H1 (cell line): ENCODE data around the gene HSD17B8. TPM values are rescaled to one million over a fixed set of nuclear protein-coding genes. Genes with fewer than 3 reads are reported as not detected.

ENCODE experiments used
- CTCF ChIA-PET: fragments of 300-600 bp; sonication (Branson Sonifier 250); formaldehyde crosslinking; loops from one replicate; lab custom pipeline; 2021; ENCODE audit not compliant: partially characterized antibody; lab: Charles Lee
- POLR2A ChIA-PET: fragments of 300-600 bp; sonication (Branson Sonifier 250); formaldehyde crosslinking; loops from one replicate; lab custom pipeline; 2021; ENCODE audit warnings: inconsistent platforms; ENCODE audit not compliant: partially characterized antibody; lab: Charles Lee
- DNase-seq, 2 experiments: peaks; one replicate each; pipeline versions ENCODE4 v3.0.0 to v3.0.0-alpha.2; 2010 to 2022; ENCODE audit warnings: low spot score in 2 of 2, low read depth in 1 of 2, mixed read lengths in 1 of 2
- FAIRE-seq: peaks from 2 replicates; lab custom pipeline; 2011; peaks lifted over from hg19 to GRCh38; lab: Jason Lieb, UNC
- H2AFZ ChIP-seq: 2 replicates; pipeline ENCODE4 v1.8.1; 2012; ENCODE audit warnings: low read length, inconsistent platforms
- H2AK5ac ChIP-seq: 2 replicates; pipeline ENCODE4 v1.6.1; 2013; ENCODE audit warnings: low read depth, low read length
- H2BK120ac ChIP-seq: replicated peaks from 2 replicates; pipeline ENCODE3; 2013; ENCODE audit warnings: low read depth, low read length, inconsistent platforms
- H2BK12ac ChIP-seq: 2 replicates; pipeline ENCODE4 v1.6.1; 2013; ENCODE audit warnings: low read depth, low read length
- H2BK15ac ChIP-seq: 2 replicates; pipeline ENCODE4 v1.6.1; 2013; ENCODE audit warnings: low read length
- H2BK20ac ChIP-seq: 2 replicates; pipeline ENCODE4 v1.6.1; 2013; ENCODE audit warnings: low read length
- H2BK5ac ChIP-seq: 2 replicates; pipeline ENCODE4 v1.6.1; 2013; ENCODE audit warnings: low read depth, low read length
- H3K14ac ChIP-seq: 2 replicates; pipeline ENCODE4 v1.6.1; 2013; ENCODE audit warnings: inconsistent platforms; ENCODE audit not compliant: insufficient read length
- H3K18ac ChIP-seq: 2 replicates; pipeline ENCODE4 v1.6.1; 2013; ENCODE audit warnings: low read length; ENCODE audit errors: extremely low read depth
- H3K23ac ChIP-seq: 2 replicates; pipeline ENCODE4 v1.6.1; 2013; ENCODE audit warnings: inconsistent platforms; ENCODE audit not compliant: insufficient read length
- H3K23me2 ChIP-seq: 2 replicates; pipeline ENCODE4 v1.6.1; 2013; ENCODE audit warnings: low read depth, low read length
- H3K27ac ChIP-seq: 2 replicates; pipeline ENCODE4 v1.6.1; 2011; ENCODE audit warnings: low read depth, low read length, inconsistent platforms
- H3K27me3 ChIP-seq, 4 experiments: replicated peaks in 1 of 4; 1 replicate in 1 of 4; 2 replicates in 3 of 4; pipeline versions ENCODE4 v1.6.1 to v1.8.1; 2011 to 2013; ENCODE audit warnings: low read length in 3 of 4, mild to moderate bottlenecking in 3 of 4, inconsistent platforms in 2 of 4, mixed read lengths in 2 of 4, moderate library complexity in 1 of 4; ENCODE audit not compliant: control insufficient read depth in 3 of 4, insufficient read depth in 3 of 4; ENCODE audit errors: extremely low read depth in 1 of 4
- H3K36me3 ChIP-seq, 4 experiments: 2 replicates each; pipeline versions ENCODE4 v1.6.1 to v1.8.1; 2011 to 2013; ENCODE audit warnings: mild to moderate bottlenecking in 4 of 4, low read length in 3 of 4, moderate library complexity in 2 of 4, control low read depth in 1 of 4, inconsistent platforms in 1 of 4; ENCODE audit not compliant: insufficient read depth in 4 of 4, control insufficient read depth in 2 of 4
- H3K4ac ChIP-seq: replicated peaks from 2 replicates; pipeline ENCODE3; 2013; ENCODE audit warnings: low read length, low read depth, mixed read lengths, inconsistent platforms; ENCODE audit not compliant: insufficient read length
- H3K4me1 ChIP-seq, 4 experiments: replicated peaks in 1 of 4; 1 replicate in 1 of 4; 2 replicates in 3 of 4; pipeline versions ENCODE4 v1.6.1 to v1.8.1; 2011 to 2013; ENCODE audit warnings: low read length in 3 of 4, inconsistent platforms in 2 of 4, mixed read lengths in 1 of 4; ENCODE audit not compliant: insufficient read depth in 4 of 4, control insufficient read depth in 3 of 4
- H3K4me2 ChIP-seq, 2 experiments: 2 replicates each; pipeline versions ENCODE4 v1.6.1 to v1.8.1; 2011 to 2013; ENCODE audit warnings: low read depth in 2 of 2, low read length in 2 of 2, control low read depth in 1 of 2, inconsistent platforms in 1 of 2, mild to moderate bottlenecking in 1 of 2; ENCODE audit not compliant: insufficient read depth in 1 of 2
- H3K4me3 ChIP-seq, 4 experiments: fragments of 200-600, 300-600 bp in 1 of 4; sonication (generic), shearing (Covaris generic), sonication (Bioruptor Twin) in 1 of 4; 2 replicates each; pipeline versions ENCODE4 v1.5.1 to v1.8.1; 2011 to 2016; ENCODE audit warnings: low read length in 4 of 4, low read depth in 3 of 4, control low read depth in 2 of 4, inconsistent platforms in 2 of 4, mild to moderate bottlenecking in 2 of 4, mixed read lengths in 1 of 4, moderate library complexity in 1 of 4; ENCODE audit not compliant: insufficient read depth in 2 of 4; ENCODE audit errors: extremely low read depth in 1 of 4
- H3K56ac ChIP-seq: replicated peaks from 2 replicates; pipeline ENCODE3; 2013; ENCODE audit warnings: low read depth, mild to moderate bottlenecking, mixed read lengths, low read length, inconsistent platforms; ENCODE audit not compliant: insufficient read length
- H3K79me1 ChIP-seq: 2 replicates; pipeline ENCODE4 v1.6.1; 2013; ENCODE audit warnings: low read depth, low read length, control low read depth
- H3K79me2 ChIP-seq, 2 experiments: 2 replicates each; pipeline versions ENCODE4 v1.6.1 to v1.8.1; 2012 to 2013; ENCODE audit warnings: low read length in 2 of 2, mild to moderate bottlenecking in 2 of 2, inconsistent platforms in 1 of 2; ENCODE audit not compliant: insufficient read depth in 2 of 2, control insufficient read depth in 1 of 2
- H3K9ac ChIP-seq, 4 experiments: replicated peaks in 1 of 4; 1 replicate in 1 of 4; 2 replicates in 3 of 4; pipeline versions ENCODE4 v1.6.1 to v1.8.1; 2011 to 2013; ENCODE audit warnings: low read depth in 3 of 4, low read length in 3 of 4, control low read depth in 2 of 4, mild to moderate bottlenecking in 2 of 4, moderate library complexity in 2 of 4, inconsistent platforms in 1 of 4; ENCODE audit errors: extremely low read depth in 1 of 4
- H3K9me3 ChIP-seq, 2 experiments: 2 replicates each; pipeline versions ENCODE4 v1.6.1 to v1.8.1; 2012 to 2013; ENCODE audit warnings: mild to moderate bottlenecking in 2 of 2, moderate library complexity in 2 of 2, control low read depth in 1 of 2, inconsistent platforms in 1 of 2, low read depth in 1 of 2, low read length in 1 of 2, mixed read lengths in 1 of 2; ENCODE audit not compliant: insufficient read depth in 2 of 2
- H4K20me1 ChIP-seq, 2 experiments: replicated peaks in 1 of 2; 2 replicates each; pipeline versions ENCODE3 to v1.8.1; 2011 to 2013; ENCODE audit warnings: inconsistent platforms in 2 of 2, low read length in 2 of 2, mild to moderate bottlenecking in 1 of 2; ENCODE audit not compliant: insufficient read depth in 2 of 2, control insufficient read depth in 1 of 2
- H4K5ac ChIP-seq: 2 replicates; pipeline ENCODE4 v1.6.1; 2013; ENCODE audit warnings: low read length, low read depth, mixed read lengths, inconsistent platforms; ENCODE audit not compliant: insufficient read length
- H4K8ac ChIP-seq: 2 replicates; pipeline ENCODE4 v1.8.0; 2013; ENCODE audit warnings: mild to moderate bottlenecking, moderate library complexity, low read length, inconsistent platforms; ENCODE audit not compliant: insufficient read depth; ENCODE audit errors: extremely low read depth
- H4K91ac ChIP-seq: replicated peaks from 2 replicates; pipeline ENCODE3; 2013; ENCODE audit warnings: low read length, mixed read lengths, inconsistent platforms; ENCODE audit not compliant: insufficient read length
- BACH1 ChIP-seq: IDR thresholded peaks from 2 replicates; pipeline ENCODE4 v1.6.1; 2012; ENCODE audit warnings: low read length, improper control_type of control experiment
- BCL11A ChIP-seq, 2 experiments: IDR thresholded peaks; one replicate each; pipeline ENCODE4 v1.6.1; 2011; ENCODE audit warnings: low read depth in 2 of 2, low read length in 2 of 2, mild to moderate bottlenecking in 2 of 2
- CEBPB ChIP-seq: IDR thresholded peaks from 2 replicates; pipeline ENCODE4 v1.6.1; 2012; ENCODE audit warnings: low read depth, low read length
- CTBP2 ChIP-seq: IDR thresholded peaks from 2 replicates; pipeline ENCODE4 v1.7.0; 2011; ENCODE audit warnings: borderline replicate concordance, mild to moderate bottlenecking, moderate library complexity, mixed read lengths, low read length; ENCODE audit not compliant: insufficient read depth, insufficient read length
- HDAC6 ChIP-seq: IDR thresholded peaks from one replicate; pipeline ENCODE4 v1.7.1; 2012; ENCODE audit warnings: low read depth, mild to moderate bottlenecking, inconsistent platforms, low read length, moderate library complexity
- NRF1 ChIP-seq: IDR thresholded peaks from 2 replicates; pipeline ENCODE4 v1.6.1; 2011; ENCODE audit warnings: mild to moderate bottlenecking, low read depth, low read length, improper control_type of control experiment
- SP2 ChIP-seq: IDR thresholded peaks from 2 replicates; pipeline ENCODE4 v1.6.1; 2012; ENCODE audit warnings: mild to moderate bottlenecking, low read length, inconsistent platforms
- SUZ12 ChIP-seq: fragments of 200-600 bp; sonication (generic); IDR thresholded peaks from 2 replicates; pipeline ENCODE4 v1.6.1; 2012; ENCODE audit warnings: mild to moderate bottlenecking, inconsistent platforms, low read length, moderate library complexity, mixed read lengths
- TCF12 ChIP-seq: IDR thresholded peaks from 2 replicates; pipeline ENCODE4 v1.6.1; 2011; ENCODE audit warnings: low read depth, mild to moderate bottlenecking, low read length
- YY1 ChIP-seq: IDR thresholded peaks from 2 replicates; pipeline ENCODE4 v1.6.1; 2011; ENCODE audit warnings: low read depth, mild to moderate bottlenecking, low read length
- WGBS, 2 experiments: shearing (Covaris generic) in 1 of 2; methylation state at CpG; one replicate each; pipeline versions ENCODE4 v1.1.6 to v1.1.7; 2013 to 2015; ENCODE audit warnings: low lambda C conversion rate in 2 of 2, mixed read lengths in 2 of 2, inconsistent platforms in 1 of 2, low coverage in 1 of 2, missing lambda C conversion rate in 1 of 2; ENCODE audit not compliant: insufficient replicate concordance in 2 of 2, insufficient coverage in 1 of 2, insufficient read length in 1 of 2; ENCODE audit errors: extremely low coverage in 1 of 2, missing lambda C conversion rate in 1 of 2; 5-methylcytosine and 5-hydroxymethylcytosine counted together
- polyA plus RNA-seq, 7 experiments: library from polyadenylated mRNA; depleted of rRNA in 3 of 7; stranded (reverse) in 5 of 7; unstranded in 2 of 7; fragments of >200 nt in 5 of 7; fragments of 200-250 nt in 2 of 7; gene quantifications; 1 replicate in 5 of 7; 2 replicates in 1 of 7; 4 replicates in 1 of 7; pipeline versions ENCODE4 v1.2.1 to v1.2.3, GENCODE V29; 2011 to 2013; ENCODE audit warnings: missing spikeins in 2 of 7, mixed read lengths in 2 of 7
- total RNA-seq: library from RNA; stranded (reverse); fragmentation: NEBNext Ultra II Directional; extraction: Animal tissue kit (Norgen Biotek cat#: 25700); gene quantifications from 2 replicates; pipeline ENCODE4 v1.2.1, GENCODE V29; 2021

Gene HSD17B8
- total and polyA plus RNA-seq, 2 of the 8 experiments (the other 6 are each of a cell fraction or from before 2014, with no cell fraction given), result 3.3 to 17.1 TPM

DNA sequence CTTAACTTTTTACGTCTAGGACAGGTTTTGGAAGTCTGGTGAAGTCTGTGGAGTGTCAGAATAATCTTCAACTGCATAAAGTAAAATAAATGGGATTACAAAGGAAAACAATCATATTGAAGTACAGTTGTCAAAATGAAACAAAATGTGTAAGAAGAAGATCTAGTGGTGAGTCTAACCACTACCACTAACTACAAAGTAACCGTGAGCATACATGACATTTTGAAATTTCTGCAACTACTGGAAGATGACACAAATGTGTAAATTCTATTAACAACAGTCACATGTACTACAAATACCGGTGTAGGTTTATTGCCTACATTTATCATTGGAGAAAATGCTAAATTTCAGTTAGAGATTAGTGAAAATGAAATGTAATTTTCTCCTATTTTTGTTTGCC, 37.5 kb downstream of the HSD17B8 start:
- Histone ChIP-seq H3K36me3 (no peaks in the 10 kb centered on the region), H2BK120ac (no peak overlapping the region), H4K91ac (no peak overlapping the region), H3K56ac (no peak overlapping the region), H3K79me1 (no peaks in the 10 kb centered on the region), H3K14ac (no peak overlapping the region), H3K4me2 (no peak overlapping the region), H3K4me1 (no peaks in the 10 kb centered on the region), H3K27me3 (peaks cover 0 to 12% (median 2%) of the 10 kb centered on the region in 4 experiments; a peak in 4 of 7 replicates), H4K20me1 (no peaks in the 10 kb centered on the region), H2BK5ac (no peak overlapping the region), H4K5ac (no peak overlapping the region), H3K27ac (no peak overlapping the region), H3K9me3 (no peaks in the 10 kb centered on the region), H4K8ac (no peak overlapping the region), H3K79me2 (no peaks in the 10 kb centered on the region), H2AFZ (no peak overlapping the region), H3K4ac (no peak overlapping the region), H2AK5ac (no peak overlapping the region), H2BK20ac (no peak overlapping the region), H3K18ac (no peak overlapping the region), H2BK15ac (no peak overlapping the region), H3K9ac (no peak overlapping the region), H3K4me3 (no peak overlapping the region), H2BK12ac (no peak overlapping the region), H3K23ac (no peak overlapping the region), H3K23me2 (no peaks in the 10 kb centered on the region; the same call in 1 of the 2 replicates)
- CTCF ChIA-PET, result no interaction called here
- POLR2A ChIA-PET, result no interaction called here
- DNase-seq (no peak), FAIRE-seq (no peak)
- TF ChIP-seq NRF1 (no peak), SUZ12 (no peak), CTBP2 (no peak), BCL11A (IDR thresholded peaks at IDR 0.05; ENCODE audit: low read depth in 2 of 2, low read length in 2 of 2) (no peak), BACH1 (no peak), YY1 (no peak), TCF12 (no peak), CEBPB (no peak), HDAC6 (no peak), SP2 (no peak)
- 81% methylated on average over 3 of the region's 3 CpGs; no CpG with 5 or more reads in 1 of the 2 experiments for WGBS, 2 experiments
